ENCODE measurements around the gene ARMC9. TPM values are rescaled to one million over a fixed set of nuclear protein-coding genes. Genes with fewer than 3 reads are reported as not detected.

Gene ARMC9
- total RNA-seq, 1 experiment from 2014 or later: 23.4 TPM

GRCh38 chr2:231190531-231191197, 7.8 kb upstream of the ARMC9 start:
- Histone ChIP-seq H3K9ac (ENCODE audit: low read length) (peak overlapping the region; percentile 13; the same call in 1 of the 2 replicates), H2AFZ (ENCODE audit: low read length) (peak overlapping the region; percentile 89), H3K79me2 (ENCODE audit: low read length) (no peaks in the 10 kb centered on the region), H3K4me3 (ENCODE audit: low read length) (peak overlapping the region; percentile 60), H3K36me3 (ENCODE audit: low read depth, low read length) (no peaks in the 10 kb centered on the region), H3K9me2 (replicated peaks; ENCODE audit: low read length) (no peaks in the 10 kb centered on the region), H3K4me2 (ENCODE audit: low read length) (peak overlapping the region; percentile 84), H3K27ac (ENCODE audit: low read length) (no peak overlapping the region), H3K9me3 (ENCODE audit: low read length) (no peaks in the 10 kb centered on the region), H3K4me1 (ENCODE audit: insufficient read depth, low read length) (no peaks in the 10 kb centered on the region; the same call in 1 of the 2 replicates), H3F3A (ENCODE audit: low read length, unreplicated experiment) (no peaks in the 10 kb centered on the region), H3K27me3 (ENCODE audit: low read length) (no peaks in the 10 kb centered on the region), H4K20me1 (ENCODE audit: low read length) (no peaks in the 10 kb centered on the region)
- intact Hi-C loops (cut with micrococcal nuclease): no loop called here
- DNase-seq (peak; percentile 14), ATAC-seq (peak; percentile 79)
- ChIA-PET POLR2A (ENCODE audit: unreplicated experiment) (no interaction called here), CTCF (no interaction called here)
- no TSS peak for BruUV-seq (replicated peaks)
- TF ChIP-seq CTCF (conservative IDR thresholded peaks at IDR 0.05; ENCODE audit: low read depth, low read length): peak; percentile 37
- no peak for TF ChIP-seq EZH2phosphoT487 (IDR thresholded peaks at IDR 0.05; ENCODE audit: borderline replicate concordance, low read length)
- no peak for TF ChIP-seq EZH2 (IDR thresholded peaks at IDR 0.05; ENCODE audit: low read length, unreplicated experiment)

- Histone ChIP-seq H3K4me3 (ENCODE audit: low read length) (no peak overlapping the region), H3K4me1 (ENCODE audit: insufficient read depth, low read length) (no peaks in the 10 kb centered on the region; the same call in 1 of the 2 replicates), H3K27ac (ENCODE audit: low read length) (no peak overlapping the region), H3K36me3 (ENCODE audit: low read depth, low read length) (no peaks in the 10 kb centered on the region), H3K9me3 (ENCODE audit: low read length) (no peaks in the 10 kb centered on the region), H2AFZ (ENCODE audit: low read length) (no peak overlapping the region), H3K9ac (ENCODE audit: low read length) (no peak overlapping the region), H3K27me3 (ENCODE audit: low read length) (no peaks in the 10 kb centered on the region), H3F3A (ENCODE audit: low read length, unreplicated experiment) (no peaks in the 10 kb centered on the region), H3K9me2 (replicated peaks; ENCODE audit: low read length) (no peaks in the 10 kb centered on the region), H3K4me2 (ENCODE audit: low read length) (no peak overlapping the region), H3K79me2 (ENCODE audit: low read length) (no peaks in the 10 kb centered on the region), H4K20me1 (ENCODE audit: low read length) (no peaks in the 10 kb centered on the region)
- ATAC-seq (no peak), DNase-seq (peak; percentile 21)
- ChIA-PET POLR2A (ENCODE audit: unreplicated experiment) (interaction anchor here (0.7 kb wide), 1 partner anchor 50 kb away, joined by 3 read pairs; no protein-coding TSS in a partner anchor), CTCF (interaction anchor here (0.6 to 1.3 kb wide), 2 partner anchors 10 to 88 kb away, joined by 3 read pairs; no protein-coding TSS in a partner anchor)
- intact Hi-C loops (cut with micrococcal nuclease): no loop called here
- no peak for TF ChIP-seq EZH2 (IDR thresholded peaks at IDR 0.05; ENCODE audit: low read length, unreplicated experiment)
- no peak for TF ChIP-seq EZH2phosphoT487 (IDR thresholded peaks at IDR 0.05; ENCODE audit: borderline replicate concordance, low read length)
- peak; percentile 51 for TF ChIP-seq CTCF (conservative IDR thresholded peaks at IDR 0.05; ENCODE audit: low read depth, low read length)
- BruUV-seq (replicated peaks): no TSS peak
Observed at GRCh38 chr2:231191896-231192872, 6.2 kb upstream of the ARMC9 start.

Data from PC-3 (cell line).